Activated CD8-positive, alpha-beta memory T cell treated with anti-CD3 and anti-CD28 coated beads for 36 hours (primary cell): ENCODE data around the gene LSMEM2. TPM values are rescaled to one million over a fixed set of nuclear protein-coding genes. Genes with fewer than 3 reads are reported as not detected.

ENCODE experiments used
- CTCF ChIA-PET: fragments of 350-600 bp; sonication (Branson Sonifier 250); formaldehyde crosslinking; loops from one replicate; lab custom pipeline; 2021; ENCODE audit warnings: antibody characterized with exemption; lab: Charles Lee
- POLR2A ChIA-PET: fragments of 350-600 bp; sonication (Branson Sonifier 250); formaldehyde crosslinking; loops from one replicate; lab custom pipeline; 2021; ENCODE audit warnings: antibody characterized with exemption; lab: Charles Lee
- total RNA-seq, 2 experiments: library from RNA; stranded (reverse); gene quantifications; one replicate each; pipeline ENCODE4 v1.2.3, GENCODE V29; 2021

Gene LSMEM2
- total RNA-seq, 2 experiments from 2014 or later: not detected

DNA sequence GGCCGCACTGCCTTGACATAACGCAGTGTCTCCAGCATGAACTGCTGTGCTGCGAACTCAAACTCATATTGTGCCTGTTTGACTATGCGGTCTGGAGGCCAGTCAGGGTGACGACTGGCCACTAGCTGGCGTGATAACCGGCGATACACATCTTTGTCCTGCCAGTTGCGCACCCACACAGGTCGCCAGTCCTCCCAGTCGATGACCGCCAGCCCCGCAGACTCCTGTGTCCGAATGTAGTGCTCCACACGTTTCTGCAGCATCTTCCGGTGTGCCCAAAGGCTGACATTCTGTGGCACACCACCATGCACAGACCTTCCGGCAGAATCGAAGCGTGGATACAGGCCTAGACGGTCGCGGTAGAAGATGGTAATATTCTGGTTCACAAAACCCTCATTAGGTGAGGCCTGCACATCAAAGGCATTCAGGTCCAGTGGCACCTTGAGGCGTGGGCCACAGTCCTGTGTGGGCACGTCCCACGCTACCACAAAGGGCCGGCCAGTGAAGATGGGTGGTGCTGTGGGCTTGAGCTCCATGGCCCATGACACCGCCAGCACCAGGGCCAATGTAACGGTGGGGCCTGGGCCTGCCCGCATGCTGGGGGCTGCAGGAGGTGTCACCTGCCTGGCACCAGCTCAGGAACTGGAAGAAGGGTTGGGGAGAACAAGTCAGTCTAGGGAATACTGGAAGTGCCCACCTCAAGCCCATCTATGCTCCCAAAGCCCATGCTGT lies 41.2 kb downstream of the LSMEM2 start:
- CTCF ChIA-PET: interaction anchor here (0.6 to 1.8 kb wide), 3 partner anchors 21 to 174 kb away, joined by 3 to 5 read pairs (median 3); partner anchors contain the start of genes HYAL3 and NAA80
- POLR2A ChIA-PET: interaction anchor here (0.5 to 2.8 kb wide), 4 partner anchors 17 to 82 kb away, joined by 3 to 6 read pairs (median 3); partner anchors contain the start of genes HYAL3, IFRD2 and NAA80

DNA sequence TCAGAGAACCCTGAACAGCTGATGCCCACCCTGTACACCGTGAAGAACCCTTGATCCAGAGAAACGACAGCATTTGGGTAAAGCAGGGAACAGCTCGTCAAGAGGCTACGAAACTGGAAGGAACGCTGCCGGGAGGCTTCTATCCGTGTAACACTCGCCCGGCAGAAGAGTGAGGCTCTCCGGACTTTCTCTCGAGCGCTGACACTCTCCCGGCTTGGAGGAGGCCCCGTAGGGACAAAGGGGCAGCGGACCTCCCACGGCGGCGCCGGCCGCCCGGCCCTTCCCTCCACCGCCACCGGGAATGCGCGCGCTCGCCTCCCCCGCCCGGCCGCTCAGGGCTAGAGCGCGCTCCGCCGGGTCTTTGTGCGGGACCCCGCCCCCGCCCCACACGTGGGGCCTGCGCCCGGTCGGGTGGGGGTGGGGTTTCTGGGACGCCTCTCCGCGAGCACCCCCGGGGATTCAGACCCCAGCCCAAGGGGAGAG lies 42.0 kb downstream of the LSMEM2 start:
- ChIA-PET POLR2A (interaction anchor here (0.5 to 2.8 kb wide), 5 partner anchors 16 to 83 kb away, joined by 3 to 6 read pairs (median 3); partner anchors contain the start of genes HYAL3, IFRD2 and NAA80), CTCF (interaction anchor here (0.7 to 1.9 kb wide), 4 partner anchors 14 to 74 kb away, joined by 3 to 6 read pairs (median 4); partner anchors contain the start of genes HYAL3 and NAA80)

DNA sequence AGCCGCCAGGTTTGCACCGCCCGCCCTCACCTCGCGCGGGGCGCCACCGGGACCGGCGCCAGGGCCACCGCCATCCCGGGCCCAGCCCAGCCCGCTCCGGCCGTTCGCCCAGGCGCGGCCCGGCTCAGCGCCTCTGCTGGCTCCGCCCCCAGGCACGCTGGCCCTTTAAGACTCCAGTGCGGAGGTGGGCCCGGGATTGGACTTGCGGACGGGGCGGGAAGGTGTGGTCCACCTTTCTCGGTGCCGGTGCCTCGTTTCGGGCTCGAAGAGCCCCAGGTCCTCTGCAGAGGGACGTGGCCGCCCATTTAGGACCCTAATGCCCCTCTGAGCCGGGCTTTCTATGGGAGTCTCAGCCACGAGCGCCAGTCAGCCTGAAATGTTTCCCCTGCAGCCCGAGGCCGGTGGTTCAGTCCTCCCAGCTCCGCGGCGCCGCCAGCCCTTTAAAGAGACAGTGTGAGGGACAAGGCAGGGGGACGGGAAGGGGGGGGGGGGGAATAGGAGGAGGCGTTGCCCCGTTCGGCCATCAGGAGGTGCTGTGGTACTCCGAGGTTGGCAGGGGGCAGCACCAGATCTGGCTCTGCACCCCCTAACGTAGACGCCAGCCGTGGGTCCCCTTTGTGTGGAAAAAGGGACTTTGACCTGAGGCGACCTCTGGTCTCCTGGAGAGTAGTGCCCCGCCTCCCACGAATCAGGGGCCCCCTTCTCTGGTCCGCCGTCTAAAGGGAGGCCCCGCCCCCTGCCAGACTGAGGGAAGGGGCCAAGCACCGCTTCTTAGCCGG lies 42.6 kb downstream of the LSMEM2 start:
- ChIA-PET POLR2A (interaction anchor here (1.0 to 2.8 kb wide), 3 partner anchors 15 to 30 kb away, joined by 3 to 6 read pairs (median 4); partner anchors contain the start of genes HYAL3, IFRD2 and NAA80), CTCF (interaction anchor here (0.6 to 1.9 kb wide), 8 partner anchors 12 to 34 kb away, joined by 3 to 6 read pairs (median 4); partner anchors contain the start of genes HYAL3 and NAA80)

DNA sequence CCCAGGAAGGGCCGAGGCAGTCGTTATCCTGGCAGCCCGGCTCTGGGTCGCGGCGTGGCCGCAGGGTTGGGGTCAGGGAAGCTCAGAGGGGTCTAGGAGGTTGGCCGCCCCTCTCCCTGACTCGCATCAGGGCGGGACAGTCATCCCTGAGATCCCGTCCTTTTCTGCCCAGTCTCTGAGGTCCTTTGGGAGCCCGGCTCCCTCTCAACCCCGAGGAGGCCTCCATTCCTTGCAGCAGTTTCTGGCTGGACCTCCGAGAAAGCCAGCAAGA lies 43.2 kb downstream of the LSMEM2 start:
- POLR2A ChIA-PET: interaction anchor here (1.0 to 2.8 kb wide), 2 partner anchors 15 to 23 kb away, joined by 4 to 6 read pairs; partner anchors contain the start of genes HYAL3 and NAA80
- CTCF ChIA-PET: interaction anchor here (0.6 to 1.9 kb wide), 9 partner anchors 12 to 34 kb away, joined by 3 to 6 read pairs (median 3); partner anchors contain the start of genes HYAL3 and NAA80

DNA sequence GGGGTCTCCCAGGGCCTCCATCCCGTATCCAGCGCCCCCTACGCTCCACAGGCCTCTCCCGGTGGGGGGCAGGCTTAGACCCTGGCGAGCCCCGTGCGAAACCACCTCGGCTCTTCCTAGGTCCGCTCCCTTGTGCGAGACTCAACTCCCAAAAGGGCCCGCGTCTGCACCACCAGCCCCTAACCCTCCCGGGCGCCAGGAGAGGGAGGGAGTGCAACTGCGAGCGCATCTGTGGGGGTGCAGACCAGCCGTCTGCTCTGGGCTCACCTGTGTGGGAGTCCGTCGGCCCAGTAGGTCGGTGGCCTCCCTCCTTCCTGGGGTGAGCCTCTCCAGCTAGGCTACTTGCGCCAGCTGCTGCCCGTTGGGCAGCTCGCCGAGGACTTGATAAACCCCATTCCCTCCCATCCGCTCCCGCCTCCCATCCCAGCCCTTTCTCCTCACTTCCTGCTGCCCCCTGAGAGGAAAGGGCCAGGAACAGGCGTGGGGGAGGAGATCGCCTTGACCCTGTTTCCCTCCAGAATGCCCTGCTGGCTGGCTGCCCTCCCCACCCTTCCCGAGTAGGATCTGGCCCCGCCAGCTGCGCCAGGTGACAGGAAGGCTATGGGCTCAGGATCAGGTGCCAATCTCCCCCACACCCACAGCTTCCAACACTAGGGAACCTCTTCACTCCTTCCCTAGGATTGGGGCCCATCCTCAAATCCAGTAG lies 43.7 kb downstream of the LSMEM2 start, which contains the start of gene HYAL2:
TSS of gene HYAL2 (minus strand) at position 360 of the 706 bp plus-strand sequence. CDS start 2,256 bp downstream, outside the sequence.
- ChIA-PET POLR2A (interaction anchor here (2.8 kb wide), 1 partner anchor 23 kb away, joined by 6 read pairs; the partner anchor contains the start of genes HYAL3 and NAA80), CTCF (interaction anchor here (0.6 to 2.7 kb wide), 10 partner anchors 11 to 96 kb away, joined by 3 to 9 read pairs (median 4); no protein-coding TSS in a partner anchor)

- CTCF ChIA-PET: interaction anchor here (1.2 to 2.7 kb wide), 3 partner anchors 8 to 96 kb away, joined by 4 to 9 read pairs (median 5); no protein-coding TSS in a partner anchor
These were observed 44.3 kb downstream of the LSMEM2 start for GRCh38 chr3:50323092-50323600.

DNA sequence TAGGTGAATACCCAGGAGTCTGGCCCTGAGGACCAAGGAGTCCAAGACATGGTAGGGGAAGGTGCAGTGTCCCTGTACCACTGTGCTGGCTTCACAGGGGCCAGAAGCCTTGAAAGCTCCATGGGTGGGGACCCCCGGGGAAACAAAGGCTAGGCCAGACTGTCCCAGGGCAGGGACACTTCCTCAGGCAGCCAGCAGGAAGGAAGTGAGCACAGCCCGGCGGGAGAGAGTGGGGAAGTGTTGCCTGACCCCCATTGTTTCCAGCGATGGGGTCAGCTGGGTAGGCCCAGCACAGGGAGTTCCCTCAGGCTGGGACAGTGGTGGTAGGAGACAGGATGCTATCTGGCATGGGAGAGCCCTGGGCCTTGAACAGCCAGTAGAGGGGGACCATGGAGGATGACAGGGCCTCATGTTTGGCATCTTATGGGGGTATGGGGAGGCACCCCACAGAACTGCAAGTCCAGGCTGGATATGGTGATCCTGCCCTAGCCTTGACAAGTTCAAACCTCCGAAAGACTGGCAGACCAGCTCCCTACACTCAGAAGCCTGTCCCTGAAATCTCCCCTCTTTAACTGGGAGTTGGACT lies 44.8 kb downstream of the LSMEM2 start:
- ChIA-PET CTCF (interaction anchor here (0.9 to 2.7 kb wide), 11 partner anchors 9 to 131 kb away, joined by 3 to 11 read pairs (median 4); partner anchors contain the start of genes HYAL1, HYAL3 and NAA80), POLR2A (interaction anchor here (0.5 to 1.2 kb wide), 3 partner anchors 8 to 24 kb away, joined by 3 to 5 read pairs (median 4); partner anchors contain the start of genes HYAL3 and NAA80)

More at GRCh38 chr3:50323092-50323600, 44.3 kb downstream of the LSMEM2 start:
- POLR2A ChIA-PET: interaction anchor here (2.8 kb wide), 1 partner anchor 24 kb away, joined by 6 read pairs; the partner anchor contains the start of genes HYAL3 and NAA80

DNA sequence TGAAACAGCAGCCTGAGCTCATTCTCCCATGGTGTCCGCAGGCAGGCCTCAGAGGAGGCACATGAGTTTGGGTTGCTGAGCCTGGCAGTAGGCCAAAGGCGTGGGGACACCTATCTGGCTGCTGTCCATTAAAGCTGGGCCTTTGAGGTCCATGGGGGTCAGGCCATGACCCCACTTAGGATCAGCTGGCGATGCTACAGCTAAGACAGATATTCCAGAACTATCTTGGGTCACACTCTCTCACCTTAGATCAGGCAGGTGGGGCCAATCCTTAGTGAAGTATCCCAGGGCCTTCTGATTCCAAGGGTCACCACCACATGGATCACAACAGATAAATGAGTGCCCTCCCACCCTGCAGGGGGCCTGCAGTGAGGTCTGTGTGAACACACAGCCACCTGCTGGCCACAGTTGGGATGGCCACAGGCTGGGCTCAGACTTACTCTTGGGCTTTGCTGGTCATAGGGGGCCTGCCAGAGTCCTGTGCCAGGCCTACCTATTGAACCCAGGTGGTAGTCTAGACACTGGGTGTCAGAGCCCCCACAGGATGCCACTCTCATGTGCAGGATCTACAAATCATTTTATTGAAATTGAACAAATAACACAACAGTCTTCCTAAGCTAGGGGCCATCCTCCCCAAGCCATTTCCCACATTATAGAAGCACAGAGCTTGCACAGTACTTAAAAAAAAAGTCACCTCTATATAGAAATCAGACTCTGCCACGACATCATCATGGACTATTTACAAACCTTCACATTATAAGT lies 45.6 kb downstream of the LSMEM2 start:
- POLR2A ChIA-PET: interaction anchor here (0.5 to 1.2 kb wide), 5 partner anchors 9 to 338 kb away, joined by 3 to 5 read pairs (median 4); partner anchors contain the start of genes HYAL3 and NAA80
- CTCF ChIA-PET: interaction anchor here (0.6 to 2.7 kb wide), 13 partner anchors 9 to 488 kb away, joined by 3 to 11 read pairs (median 4); partner anchors contain the start of genes HYAL1, HYAL3 and NAA80

DNA sequence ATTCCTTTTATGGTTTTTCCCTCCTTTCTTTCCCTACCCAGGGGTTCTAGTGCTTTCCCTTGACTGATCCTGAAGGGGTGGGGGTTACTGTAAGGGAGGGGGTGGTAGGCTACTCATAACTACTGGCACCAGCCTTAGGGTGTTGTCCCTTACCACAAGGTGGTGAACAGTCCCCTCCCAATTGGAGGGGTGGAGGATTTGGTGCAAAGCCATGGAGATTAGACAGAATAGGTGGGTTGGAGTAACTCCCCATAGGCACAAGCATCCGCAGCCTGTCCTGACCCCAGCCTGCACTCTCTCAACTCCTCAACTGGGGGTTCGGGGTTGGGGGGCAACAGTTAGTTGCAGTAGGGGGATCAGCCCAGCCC lies 46.2 kb downstream of the LSMEM2 start:
- CTCF ChIA-PET: interaction anchor here (0.6 to 2.7 kb wide), 10 partner anchors 8 to 489 kb away, joined by 3 to 11 read pairs (median 4); partner anchors contain the start of genes HYAL1, HYAL3 and NAA80
- POLR2A ChIA-PET: interaction anchor here (0.6 to 0.7 kb wide), 2 partner anchors 27 to 337 kb away, joined by 4 read pairs; no protein-coding TSS in a partner anchor

DNA sequence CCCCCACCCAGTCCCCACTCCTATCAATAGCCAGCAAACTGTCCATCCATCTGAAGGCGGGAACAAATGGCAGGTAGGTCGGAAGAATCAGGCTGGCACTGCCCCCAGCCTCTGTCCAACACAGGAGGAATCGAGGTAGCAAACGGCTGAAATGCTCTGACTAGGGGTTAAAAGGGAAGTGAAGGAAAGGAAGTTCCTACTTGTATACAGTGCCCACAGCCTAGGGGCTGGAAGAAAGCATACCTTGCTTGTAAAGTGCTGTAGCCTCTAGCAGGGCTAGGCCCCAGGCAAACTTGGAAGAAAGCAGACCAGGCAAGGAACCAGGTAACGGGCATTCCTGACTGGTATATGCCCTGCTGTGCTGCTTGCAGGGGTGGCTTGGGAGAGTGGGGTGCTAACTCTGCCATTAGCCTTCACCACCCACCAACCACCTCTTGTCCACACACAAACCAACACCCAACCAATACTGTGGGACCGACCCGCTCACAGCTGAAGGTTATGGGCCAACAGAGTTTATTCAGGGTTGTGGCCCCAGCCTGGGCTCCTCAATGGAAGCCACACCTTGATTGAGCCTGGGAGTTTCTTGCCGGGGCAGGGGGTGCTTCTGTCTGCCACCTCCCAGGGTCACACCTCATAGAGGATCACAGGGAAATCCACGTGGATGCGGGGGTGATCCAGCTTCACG lies 46.8 kb downstream of the LSMEM2 start:
- POLR2A ChIA-PET: no interaction called here
- CTCF ChIA-PET: interaction anchor here (0.6 kb wide), 1 partner anchor 489 kb away, joined by 5 read pairs; no protein-coding TSS in a partner anchor

- ChIA-PET CTCF (no interaction called here), POLR2A (no interaction called here)
These were observed 47.3 kb downstream of the LSMEM2 start for GRCh38 chr3:50326182-50326541.

- CTCF ChIA-PET: interaction anchor here (0.6 to 1.7 kb wide), 9 partner anchors 10 to 99 kb away, joined by 3 to 7 read pairs (median 3); partner anchors contain the start of genes IFRD2 and RASSF1
- POLR2A ChIA-PET: interaction anchor here (1.2 to 2.6 kb wide), 4 partner anchors 10 to 28 kb away, joined by 6 to 28 read pairs (median 10); partner anchors contain the start of genes CYB561D2, HYAL3, NAA80 and NPRL2
These were observed 48.2 kb downstream of the LSMEM2 start for GRCh38 chr3:50327129-50327528.

GRCh38 chr3:50327943-50328691 lies 49.2 kb downstream of the LSMEM2 start, which contains the start of gene TUSC2:
TSS of gene TUSC2 (minus strand) at chr3:50328223. CDS start at chr3:50328099, 124 bp downstream.
- CTCF ChIA-PET: interaction anchor here (0.6 to 1.7 kb wide), 9 partner anchors 9 to 100 kb away, joined by 3 to 7 read pairs (median 3); partner anchors contain the start of genes IFRD2 and RASSF1

DNA sequence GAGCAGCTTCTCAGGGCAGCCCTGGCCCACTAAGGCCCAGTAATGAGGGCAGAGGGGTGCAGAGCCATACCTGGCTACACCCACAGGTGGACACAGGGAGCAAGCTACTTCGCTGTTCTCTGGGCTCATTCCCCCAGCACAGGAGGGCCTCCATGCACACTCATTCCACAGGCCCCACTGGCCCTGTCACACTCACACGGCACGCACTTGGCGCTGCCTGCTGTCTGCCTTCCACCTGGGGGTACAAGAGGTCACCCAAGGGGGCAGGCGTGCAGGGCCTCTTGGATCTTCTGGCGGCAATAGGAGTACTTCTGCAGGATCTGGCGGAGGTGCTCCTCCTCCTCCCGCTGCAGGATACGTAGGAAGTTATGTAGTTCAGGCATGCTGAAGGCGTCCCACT lies 51.4 kb downstream of the LSMEM2 start:
- CTCF ChIA-PET: interaction anchor here (0.8 kb wide), 1 partner anchor 17 kb away, joined by 4 read pairs; no protein-coding TSS in a partner anchor
- POLR2A ChIA-PET: interaction anchor here (0.7 to 0.8 kb wide), 2 partner anchors 11 to 20 kb away, joined by 3 read pairs; partner anchors contain the start of genes CYB561D2, NPRL2 and RASSF1

More at GRCh38 chr3:50327943-50328691, 49.2 kb downstream of the LSMEM2 start, which contains the start of gene TUSC2:
- POLR2A ChIA-PET: interaction anchor here (0.6 to 2.6 kb wide), 10 partner anchors 9 to 608 kb away, joined by 3 to 28 read pairs (median 6); partner anchors contain the start of genes CYB561D2, HYAL3, IFRD2 and NAA80
